GM21529 (cell line): ENCODE measurements around the gene ATRNL1.

Experiments
- ATAC-seq: cut with Tn5 transposase; IDR thresholded peaks from one replicate; pipeline ENCODE4 v1.9.1; 2021; ENCODE audit not compliant: unreplicated experiment

The ATRNL1 gene

GRCh38 chr10:115939101-115939854 is 846.1 kb downstream of the ATRNL1 start:
- ATAC-seq, result no peak

- ATAC-seq, result no peak
Measured at GRCh38 chr10:115941361-115941771, 848.2 kb downstream of the ATRNL1 start.

GRCh38 chr10:115942101-115942500 is 848.9 kb downstream of the ATRNL1 start:
- ATAC-seq, result no peak

- no peak for ATAC-seq
Measured at GRCh38 chr10:115944538-115944937, 851.4 kb downstream of the ATRNL1 start.

GRCh38 chr10:115945701-115946445 is 852.7 kb downstream of the ATRNL1 start:
- ATAC-seq, result no peak

- no peak for ATAC-seq
Measured at GRCh38 chr10:115947104-115947503, 853.9 kb downstream of the ATRNL1 start.

- no peak for ATAC-seq
Measured at GRCh38 chr10:115948465-115948864, 855.3 kb downstream of the ATRNL1 start.

- no peak for ATAC-seq
Measured at GRCh38 chr10:115949282-115949844, 856.2 kb downstream of the ATRNL1 start.

GRCh38 chr10:115950320-115950719 is 857.2 kb downstream of the ATRNL1 start:
- ATAC-seq, result no peak

GRCh38 chr10:115951242-115951641 is 858.1 kb downstream of the ATRNL1 start:
- ATAC-seq, result no peak

- ATAC-seq, result no peak
Measured at GRCh38 chr10:115953281-115953680, 860.1 kb downstream of the ATRNL1 start.

GRCh38 chr10:115953968-115954367 is 860.8 kb downstream of the ATRNL1 start:
- ATAC-seq, result no peak

GRCh38 chr10:115956225-115957011 is 863.3 kb downstream of the ATRNL1 start:
- no peak for ATAC-seq

- ATAC-seq, result no peak
Measured at GRCh38 chr10:115957012-115957399, 863.8 kb downstream of the ATRNL1 start.

GRCh38 chr10:115957786-115958442 is 864.7 kb downstream of the ATRNL1 start:
- ATAC-seq, result no peak

GRCh38 chr10:115963848-115964247 is 870.7 kb downstream of the ATRNL1 start:
- ATAC-seq, result no peak

GRCh38 chr10:115964827-115965226 is 871.7 kb downstream of the ATRNL1 start:
- ATAC-seq, result no peak

GRCh38 chr10:115965376-115965775 is 872.2 kb downstream of the ATRNL1 start:
- no peak for ATAC-seq

- ATAC-seq, result no peak
Measured at GRCh38 chr10:115968236-115968635, 875.1 kb downstream of the ATRNL1 start.

GRCh38 chr10:115969591-115969990 is 876.4 kb downstream of the ATRNL1 start:
- no peak for ATAC-seq

GRCh38 chr10:115971921-115972320 is 878.8 kb downstream of the ATRNL1 start:
- ATAC-seq, result no peak
